GM12878 (cell line): Measurements from ENCODE around the gene SLC35A2. TPM values are rescaled to one million over a fixed set of nuclear protein-coding genes. Genes with fewer than 3 reads are reported as not detected.

ENCODE experiments used
- BACH1 ChIP-seq: fragments of 450-650 bp; IDR thresholded peaks from 2 replicates; pipeline ENCODE4 v1.6.1; 2017; ENCODE audit warnings: mild to moderate bottlenecking, borderline replicate concordance
- BHLHE40 ChIP-seq, 2 experiments: fragments of 450-650 bp in 1 of 2; IDR thresholded peaks; 2 replicates each; pipeline ENCODE4 v1.6.1; 2011 to 2017; ENCODE audit warnings: low read depth in 2 of 2, borderline replicate concordance in 1 of 2, improper control_type of control experiment in 1 of 2, low read length in 1 of 2, mild to moderate bottlenecking in 1 of 2
- EZH2 ChIP-seq: IDR thresholded peaks from 2 replicates; pipeline ENCODE4 v1.6.1; 2012; ENCODE audit warnings: low read depth, mild to moderate bottlenecking, control low read depth, inconsistent platforms, low read length, borderline replicate concordance; ENCODE audit not compliant: control insufficient read depth
- IKZF1 ChIP-seq: fragments of 450-650 bp; conservative IDR thresholded peaks from 2 replicates; pipeline ENCODE4 v1.6.1; 2017; ENCODE audit warnings: antibody characterized with exemption, mild to moderate bottlenecking
- MXI1 ChIP-seq: fragments of 150-350 bp; IDR thresholded peaks from 2 replicates; pipeline ENCODE4 v1.6.1; 2011; ENCODE audit warnings: low read depth, mild to moderate bottlenecking, inconsistent platforms, low read length, improper control_type of control experiment
- polyA plus RNA-seq, 11 experiments: library from polyadenylated mRNA; depleted of rRNA in 4 of 11; unstranded in 6 of 11; stranded (reverse) in 5 of 11; fragments of >200 nt; fragmentation: Nextera tagmentation in 4 of 11; fragmentation: Illumina TruSeq in 1 of 11; extraction: Ambion mirVana in 4 of 11; extraction: Trizol in 1 of 11; gene quantifications; 1 replicate in 1 of 11; 2 replicates in 10 of 11; pipeline versions ENCODE4 v1.2.1 to v1.2.3, GENCODE V29; 2011 to 2016; ENCODE audit warnings: inconsistent platforms in 2 of 11, missing spikeins in 2 of 11, low read depth in 1 of 11
- total RNA-seq, 4 experiments: library from RNA; depleted of rRNA in 3 of 4; stranded (reverse); fragments of >200 nt in 3 of 4; fragmentation: Illumina TruSeq in 1 of 4; extraction: Trizol in 1 of 4; gene quantifications; 2 replicates each; pipeline versions ENCODE4 v1.2.1 to v1.2.3, GENCODE V29; 2013 to 2021
- TF ChIP-seq, protein P1 (sequence below): IDR thresholded peaks from 2 replicates; pipeline ENCODE4 v1.6.1; 2012; ENCODE audit warnings: mild to moderate bottlenecking, low read depth, low read length
- TF ChIP-seq, protein P2 (sequence below): IDR thresholded peaks from 2 replicates; pipeline ENCODE4 v1.6.1; 2011; ENCODE audit warnings: mild to moderate bottlenecking, low read depth, low read length, moderate library complexity; ENCODE audit not compliant: insufficient replicate concordance

Gene SLC35A2
- total and polyA plus RNA-seq, 10 of the 15 experiments (the other 5 are each of a cell fraction or from before 2014, with no cell fraction given), result 2.1 to 27.4 (median 14.9) TPM

DNA sequence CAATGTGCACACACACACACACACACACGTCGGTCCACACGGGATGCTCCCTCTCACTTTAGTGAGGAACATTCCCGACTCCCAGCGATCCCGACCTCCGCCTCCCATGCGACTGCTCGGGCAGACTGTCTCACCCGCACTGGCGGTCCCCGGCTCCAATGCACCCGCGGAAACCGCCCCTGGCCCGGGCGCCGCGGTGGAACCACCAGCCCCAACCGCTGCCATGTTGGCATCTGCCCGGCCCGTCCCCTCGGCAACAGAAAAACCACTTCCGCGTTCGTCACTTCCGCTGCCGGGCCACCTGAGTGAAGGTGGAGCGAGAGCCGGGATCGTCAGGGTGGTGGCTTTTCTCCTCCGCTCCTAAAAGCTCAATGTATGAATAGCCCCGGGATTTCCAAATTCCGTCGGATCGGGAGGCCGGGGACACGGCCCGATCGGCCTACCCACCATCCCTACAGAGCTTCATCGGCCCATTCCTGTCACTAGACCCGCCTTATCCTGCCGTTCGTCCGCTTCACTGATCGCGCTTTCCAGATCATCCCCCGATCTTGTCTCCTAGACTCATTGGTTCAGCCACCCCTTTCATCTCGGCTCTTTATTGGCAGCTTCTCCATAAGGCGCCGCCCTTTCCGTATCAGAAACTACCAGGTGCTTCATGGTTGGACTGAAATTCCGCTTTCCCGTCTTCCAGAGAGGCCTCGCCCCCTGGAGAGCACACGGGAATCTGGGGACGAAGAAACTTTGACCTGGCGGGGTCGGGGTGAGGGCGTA is at the start of gene SLC35A2 (continued):
- TF ChIP-seq EZH2 (no peak), BACH1 (peak; percentile 87), IKZF1 (peak; percentile 58), MXI1 (peak; percentile 59), BHLHE40 (IDR thresholded peaks at IDR 0.05; ENCODE audit: borderline replicate concordance in 1 of 2, low read depth in 2 of 2, low read length in 1 of 2) (peak in 1 of 2 experiments; percentile 32; a peak in 2 of 4 replicates)
- TF ChIP-seq, protein P1, sequence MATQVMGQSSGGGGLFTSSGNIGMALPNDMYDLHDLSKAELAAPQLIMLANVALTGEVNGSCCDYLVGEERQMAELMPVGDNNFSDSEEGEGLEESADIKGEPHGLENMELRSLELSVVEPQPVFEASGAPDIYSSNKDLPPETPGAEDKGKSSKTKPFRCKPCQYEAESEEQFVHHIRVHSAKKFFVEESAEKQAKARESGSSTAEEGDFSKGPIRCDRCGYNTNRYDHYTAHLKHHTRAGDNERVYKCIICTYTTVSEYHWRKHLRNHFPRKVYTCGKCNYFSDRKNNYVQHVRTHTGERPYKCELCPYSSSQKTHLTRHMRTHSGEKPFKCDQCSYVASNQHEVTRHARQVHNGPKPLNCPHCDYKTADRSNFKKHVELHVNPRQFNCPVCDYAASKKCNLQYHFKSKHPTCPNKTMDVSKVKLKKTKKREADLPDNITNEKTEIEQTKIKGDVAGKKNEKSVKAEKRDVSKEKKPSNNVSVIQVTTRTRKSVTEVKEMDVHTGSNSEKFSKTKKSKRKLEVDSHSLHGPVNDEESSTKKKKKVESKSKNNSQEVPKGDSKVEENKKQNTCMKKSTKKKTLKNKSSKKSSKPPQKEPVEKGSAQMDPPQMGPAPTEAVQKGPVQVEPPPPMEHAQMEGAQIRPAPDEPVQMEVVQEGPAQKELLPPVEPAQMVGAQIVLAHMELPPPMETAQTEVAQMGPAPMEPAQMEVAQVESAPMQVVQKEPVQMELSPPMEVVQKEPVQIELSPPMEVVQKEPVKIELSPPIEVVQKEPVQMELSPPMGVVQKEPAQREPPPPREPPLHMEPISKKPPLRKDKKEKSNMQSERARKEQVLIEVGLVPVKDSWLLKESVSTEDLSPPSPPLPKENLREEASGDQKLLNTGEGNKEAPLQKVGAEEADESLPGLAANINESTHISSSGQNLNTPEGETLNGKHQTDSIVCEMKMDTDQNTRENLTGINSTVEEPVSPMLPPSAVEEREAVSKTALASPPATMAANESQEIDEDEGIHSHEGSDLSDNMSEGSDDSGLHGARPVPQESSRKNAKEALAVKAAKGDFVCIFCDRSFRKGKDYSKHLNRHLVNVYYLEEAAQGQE, result no peak
- TF ChIP-seq, protein P2, sequence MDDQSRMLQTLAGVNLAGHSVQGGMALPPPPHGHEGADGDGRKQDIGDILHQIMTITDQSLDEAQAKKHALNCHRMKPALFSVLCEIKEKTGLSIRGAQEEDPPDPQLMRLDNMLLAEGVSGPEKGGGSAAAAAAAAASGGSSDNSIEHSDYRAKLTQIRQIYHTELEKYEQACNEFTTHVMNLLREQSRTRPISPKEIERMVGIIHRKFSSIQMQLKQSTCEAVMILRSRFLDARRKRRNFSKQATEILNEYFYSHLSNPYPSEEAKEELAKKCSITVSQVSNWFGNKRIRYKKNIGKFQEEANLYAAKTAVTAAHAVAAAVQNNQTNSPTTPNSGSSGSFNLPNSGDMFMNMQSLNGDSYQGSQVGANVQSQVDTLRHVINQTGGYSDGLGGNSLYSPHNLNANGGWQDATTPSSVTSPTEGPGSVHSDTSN, result peak; percentile 54
- TF ChIP-seq, all 136 proteins: peak for 52
